Stomach (tissue), 9 donors: ENCODE measurements around the gene MCCD1. TPM values are rescaled to one million over a fixed set of nuclear protein-coding genes. Genes with fewer than 3 reads are reported as not detected.
"Not testable (repeated sequence)": the region's sequence is repeated elsewhere in the genome, so short reads cannot be mapped to it uniquely, and the experiment has no call there.

Source experiments
- DNase-seq, 2 donors: peaks; one replicate each; pipeline versions ENCODE4 v3.0.0 to v3.0.0-alpha.2; 2013 to 2019
- H3K27ac ChIP-seq, 5 donors: fragments of 200-600 bp in 4 of 5; sonication (generic) in 4 of 5; one replicate each; pipeline ENCODE4 v1.5.1; 2013 to 2019; ENCODE audit warnings: mild to moderate bottlenecking in 1 of 5, moderate library complexity in 1 of 5
- H3K27me3 ChIP-seq, 3 donors: fragments of 200-600 bp; sonication (generic); one replicate each; pipeline ENCODE4 v1.5.1; 2017 to 2019; ENCODE audit warnings: mixed run types in 1 of 3
- H3K36me3 ChIP-seq, 4 donors: fragments of 200-600 bp; sonication (generic); 1 replicate in 3 of 4; 2 replicates in 1 of 4; pipeline ENCODE4 v1.5.1; 2016 to 2019
- H3K4me1 ChIP-seq, 4 donors: fragments of 200-600 bp; sonication (generic); one replicate each; pipeline ENCODE4 v1.5.1; 2016 to 2019
- H3K4me3 ChIP-seq, 4 donors: fragments of 200-600 bp; sonication (generic) in 3 of 4; one replicate each; pipeline ENCODE4 v1.5.1; 2016 to 2019; ENCODE audit warnings: mild to moderate bottlenecking in 1 of 4
- H3K9me3 ChIP-seq, 4 donors: fragments of 200-600 bp; sonication (generic); one replicate each; pipeline ENCODE4 v1.5.1; 2016 to 2019
- EP300 ChIP-seq: sonication (generic); formaldehyde crosslinking; IDR thresholded peaks from one replicate; pipeline ENCODE4 v1.6.1; 2017; ENCODE audit warnings: antibody characterized with exemption
- POLR2A ChIP-seq, 4 donors: fragments of 450-650 bp; IDR thresholded peaks; one replicate each; pipeline ENCODE4 v1.6.1; 2016; ENCODE audit warnings: antibody characterized with exemption in 4 of 4, control low read depth in 2 of 4, mild to moderate bottlenecking in 1 of 4, moderate library complexity in 1 of 4
- POLR2AphosphoS5 ChIP-seq, 3 donors: sonication (generic); formaldehyde crosslinking; IDR thresholded peaks; one replicate each; pipeline ENCODE4 v1.6.1; 2016; ENCODE audit warnings: antibody characterized with exemption in 3 of 3
- WGBS, 5 donors: extraction: QIAGEN DNeasy Blood & Tissue Kit in 3 of 5; methylation state at CpG; one replicate each; pipeline versions ENCODE4 v1.1.5 to v1.1.7; 2013 to 2018; 5-methylcytosine and 5-hydroxymethylcytosine counted together
- intact Hi-C: fragments of 100-400 bp; cut with DNase I; formaldehyde crosslinking; loops from one replicate; pipeline ENCODE4 v1.15.1; 2023; ENCODE audit warnings: low total_unique reads
- polyA plus RNA-seq, 3 donors: library from polyadenylated mRNA; stranded (reverse); fragments of 200-250 nt; gene quantifications; one replicate each; pipeline ENCODE4 v1.2.3, GENCODE V29; 2013
- total RNA-seq, 5 donors: library from RNA; depleted of rRNA; stranded (reverse); fragments of >200 nt; gene quantifications; one replicate each; pipeline versions ENCODE4 v1.1.0 to v1.2.3, GENCODE V29; 2014 to 2016
- TF ChIP-seq, protein P1 (sequence below), 7 experiments: fragments of 450-650 bp in 4 of 7; fragments of 200-600 bp in 3 of 7; sonication (generic) in 3 of 7; IDR thresholded peaks; one replicate each; pipeline ENCODE4 v1.5.1; 2016 to 2019; ENCODE audit warnings: antibody characterized with exemption in 7 of 7, control low read depth in 2 of 7, mild to moderate bottlenecking in 1 of 7
- donor health status: healthy with polysubstance abuse.
- donor health status: Bipolar disorder and iron deficiency.
- donor health status: healthy.

The MCCD1 gene
- total and polyA plus RNA-seq, 8 donors, result not detected

DNA sequence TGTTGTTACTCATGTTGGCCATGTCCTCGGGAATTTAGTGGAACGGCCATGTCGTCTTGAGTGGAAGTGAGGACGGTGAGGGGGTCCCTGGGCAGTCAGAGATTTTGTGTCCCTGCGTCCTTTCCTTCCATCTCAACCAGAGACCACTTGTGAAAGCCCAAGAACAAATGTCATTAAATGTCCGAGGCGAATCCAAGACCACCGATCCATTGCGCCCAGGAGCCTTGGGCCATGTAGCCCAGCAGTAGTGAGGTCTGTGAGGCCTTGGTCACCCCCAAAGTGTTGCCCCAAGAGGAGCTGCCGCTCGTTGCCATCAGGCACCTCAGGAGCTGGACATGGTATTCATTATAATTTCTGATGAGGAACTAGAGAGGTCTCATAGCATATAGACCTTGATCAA, 48.2 kb upstream of the MCCD1 start:
- 81 to 89% (median 86%) methylated on average over 11 of the region's 11 CpGs for WGBS, 5 donors
- H3K27ac ChIP-seq, result no peak overlapping the region
- no peaks in the 10 kb centered on the region for H3K36me3 ChIP-seq
- intact Hi-C loops, result no loop called here
- no peaks in the 10 kb centered on the region for H3K9me3 ChIP-seq
- TF ChIP-seq POLR2AphosphoS5 (IDR thresholded peaks at IDR 0.05) (no peak), EP300 (no peak), POLR2A (IDR thresholded peaks at IDR 0.05) (no peak)
- TF ChIP-seq, protein P1, sequence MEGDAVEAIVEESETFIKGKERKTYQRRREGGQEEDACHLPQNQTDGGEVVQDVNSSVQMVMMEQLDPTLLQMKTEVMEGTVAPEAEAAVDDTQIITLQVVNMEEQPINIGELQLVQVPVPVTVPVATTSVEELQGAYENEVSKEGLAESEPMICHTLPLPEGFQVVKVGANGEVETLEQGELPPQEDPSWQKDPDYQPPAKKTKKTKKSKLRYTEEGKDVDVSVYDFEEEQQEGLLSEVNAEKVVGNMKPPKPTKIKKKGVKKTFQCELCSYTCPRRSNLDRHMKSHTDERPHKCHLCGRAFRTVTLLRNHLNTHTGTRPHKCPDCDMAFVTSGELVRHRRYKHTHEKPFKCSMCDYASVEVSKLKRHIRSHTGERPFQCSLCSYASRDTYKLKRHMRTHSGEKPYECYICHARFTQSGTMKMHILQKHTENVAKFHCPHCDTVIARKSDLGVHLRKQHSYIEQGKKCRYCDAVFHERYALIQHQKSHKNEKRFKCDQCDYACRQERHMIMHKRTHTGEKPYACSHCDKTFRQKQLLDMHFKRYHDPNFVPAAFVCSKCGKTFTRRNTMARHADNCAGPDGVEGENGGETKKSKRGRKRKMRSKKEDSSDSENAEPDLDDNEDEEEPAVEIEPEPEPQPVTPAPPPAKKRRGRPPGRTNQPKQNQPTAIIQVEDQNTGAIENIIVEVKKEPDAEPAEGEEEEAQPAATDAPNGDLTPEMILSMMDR (IDR thresholded peaks at IDR 0.05), result no peak
- no peak for DNase-seq
- H3K4me1 ChIP-seq, result no peaks in the 10 kb centered on the region
- H3K27me3 ChIP-seq, result no peaks in the 10 kb centered on the region
- no peak overlapping the region for H3K4me3 ChIP-seq

DNA sequence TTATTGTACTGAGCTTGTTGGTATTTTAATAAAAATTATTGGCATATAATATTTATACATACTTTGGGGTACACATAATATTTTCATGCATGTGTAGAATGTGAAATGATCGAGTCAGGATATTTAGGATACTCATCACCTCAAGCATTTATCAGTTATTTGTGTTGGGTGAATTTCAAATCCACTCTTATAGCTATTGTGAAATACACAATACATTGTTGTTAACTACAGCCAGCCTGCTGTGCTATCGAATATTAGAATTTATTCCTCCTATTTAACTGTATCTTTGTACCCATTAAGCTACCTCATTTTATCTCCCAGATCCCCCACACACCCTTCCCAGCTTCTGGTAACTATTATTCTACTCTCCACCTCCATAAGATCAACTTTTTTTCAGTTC, 45.4 kb upstream of the MCCD1 start:
- 45 to 74% (median 49%) methylated on average over 2 of the region's 2 CpGs for whole genome bisulfite sequencing, 5 donors
- Histone ChIP-seq H3K27me3 (no peaks in the 10 kb centered on the region), H3K4me3 (no peak overlapping the region), H3K27ac (no peak overlapping the region), H3K4me1 (no peaks in the 10 kb centered on the region), H3K9me3 (no peaks in the 10 kb centered on the region), H3K36me3 (no peaks in the 10 kb centered on the region)
- no peak for DNase-seq
- intact Hi-C loops, result no loop called here
- no peak for TF ChIP-seq POLR2A (IDR thresholded peaks at IDR 0.05)
- no peak for TF ChIP-seq POLR2AphosphoS5 (IDR thresholded peaks at IDR 0.05)
- no peak for TF ChIP-seq EP300
- TF ChIP-seq, protein P1 (IDR thresholded peaks at IDR 0.05), result no peak

DNA sequence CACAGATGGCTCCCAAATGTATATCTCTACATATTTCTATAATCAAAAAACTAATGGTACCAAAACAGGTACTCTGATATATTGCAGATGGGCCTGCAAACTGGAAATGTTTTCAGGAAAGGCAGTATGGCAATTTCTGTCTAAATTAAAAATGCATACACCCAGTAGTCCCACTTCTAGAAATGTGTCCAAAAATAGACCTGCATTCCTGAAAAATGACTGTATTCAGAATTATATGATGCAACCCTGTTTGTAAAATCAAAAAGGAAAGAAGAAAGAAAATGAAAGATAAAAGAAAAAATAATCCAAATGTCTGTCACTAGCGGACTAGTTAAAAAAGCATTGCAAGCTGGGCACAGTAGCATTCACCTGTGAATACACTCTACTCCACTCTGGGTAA, 43.7 kb upstream of the MCCD1 start:
- Histone ChIP-seq H3K27ac (no peak overlapping the region), H3K9me3 (no peaks in the 10 kb centered on the region), H3K27me3 (no peaks in the 10 kb centered on the region), H3K36me3 (no peaks in the 10 kb centered on the region), H3K4me3 (no peak overlapping the region), H3K4me1 (no peaks in the 10 kb centered on the region)
- intact Hi-C loops, result no loop called here
- WGBS, 5 donors, result 69 to 93% (median 89%) methylated on average over 1 of the region's 1 CpG
- TF ChIP-seq POLR2A (IDR thresholded peaks at IDR 0.05) (no peak), EP300 (no peak), POLR2AphosphoS5 (IDR thresholded peaks at IDR 0.05) (no peak)
- TF ChIP-seq, protein P1 (IDR thresholded peaks at IDR 0.05), result no peak
- DNase-seq, result no peak

DNA sequence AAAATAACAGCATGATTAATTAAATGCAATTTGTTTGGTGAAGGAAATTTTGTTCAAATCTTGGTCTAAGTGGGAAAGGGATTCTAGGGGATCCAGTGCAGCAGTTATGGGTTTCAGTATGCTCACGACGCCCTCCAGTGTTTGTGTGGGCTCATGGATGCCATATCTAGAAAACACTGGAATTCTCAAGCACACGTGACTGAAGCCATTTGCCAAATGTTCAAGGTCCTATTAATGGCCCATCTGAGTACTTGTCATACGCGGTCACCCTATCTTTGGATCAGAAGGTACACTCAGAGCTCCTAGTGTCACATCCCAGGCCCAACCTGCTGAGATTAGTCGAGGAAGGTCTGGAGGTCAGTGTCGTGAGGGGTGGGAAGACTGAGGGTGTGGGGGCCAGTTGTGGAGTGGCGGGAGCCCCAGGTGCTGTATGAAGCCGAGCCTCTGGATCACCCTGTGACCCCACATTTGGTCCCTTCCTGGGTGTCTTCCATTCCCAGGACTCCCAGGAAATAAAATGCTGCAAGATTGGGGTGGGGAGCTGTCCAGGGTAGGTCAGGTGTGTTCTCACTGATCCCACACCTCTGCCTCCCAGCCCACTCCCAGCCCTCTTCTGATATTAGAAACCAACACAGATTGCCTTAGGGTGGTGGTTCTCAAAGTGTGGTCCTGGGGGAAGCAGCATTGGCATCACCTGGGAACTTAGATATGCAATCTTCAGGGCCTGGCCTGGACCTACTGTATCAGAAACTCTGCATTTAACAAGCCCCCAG, 42.5 kb upstream of the MCCD1 start:
- DNase-seq, H3K36me3 ChIP-seq, H3K27ac ChIP-seq, intact Hi-C loops, H3K4me3 ChIP-seq, H3K4me1 ChIP-seq, H3K9me3 ChIP-seq: not testable (repeated sequence)
- WGBS, 5 donors, result no CpG with 5 or more reads among the region's 9 CpGs
- peaks cover 0 to 12% (median 0%) of the 10 kb centered on the region in 3 donors for H3K27me3 ChIP-seq

DNA sequence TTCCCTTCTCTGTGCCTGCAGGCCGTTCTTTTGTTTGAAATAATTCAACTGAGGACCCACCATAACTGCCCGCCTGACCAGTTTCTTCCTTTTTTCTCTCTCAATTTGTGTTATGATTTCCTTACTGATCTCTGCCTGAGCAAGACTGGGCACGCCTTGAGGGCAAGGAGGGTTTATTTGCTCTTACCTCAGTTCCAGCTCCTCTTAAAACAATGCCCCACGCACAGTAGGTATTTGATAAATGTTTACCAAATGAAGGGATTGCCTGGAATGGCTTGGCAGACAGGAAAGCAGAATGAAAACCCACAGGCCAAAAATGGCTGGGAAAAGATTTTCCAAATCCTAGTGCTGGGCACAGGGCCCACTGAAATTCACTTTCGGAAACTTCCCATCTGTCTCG, 41.1 kb upstream of the MCCD1 start:
- H3K27ac ChIP-seq, H3K4me1 ChIP-seq, intact Hi-C loops, H3K4me3 ChIP-seq, H3K36me3 ChIP-seq, H3K9me3 ChIP-seq, DNase-seq: not testable (repeated sequence)
- peaks cover 0 to 12% (median 0%) of the 10 kb centered on the region in 3 donors for H3K27me3 ChIP-seq
- WGBS, 5 donors, result 77 to 82% (median 81%) methylated on average over 6 of the region's 6 CpGs
